Measurements from ENCODE around the gene PDCD1. TPM values are rescaled to one million over a fixed set of nuclear protein-coding genes. Genes with fewer than 3 reads are reported as not detected.

PDCD1 gene
- total and polyA plus RNA-seq, 2 of the 13 experiments (the other 11 are each of a cell fraction or from before 2014, with no cell fraction given): 0.04 TPM; not detected in 1

GRCh38 chr2:241812730-241813643, 45.7 kb downstream of the PDCD1 start (continued):
- 0 out of 2 replicates have a peak, but pooled peaks have one; percentile 8 for TF ChIP-seq ZFP91 (CRISPR knock-in tag; IDR thresholded peaks at IDR 0.05; ENCODE audit: borderline replicate concordance)
- TF ChIP-seq ZNF280B (CRISPR knock-in tag; IDR thresholded peaks at IDR 0.05; ENCODE audit: borderline replicate concordance): peak; percentile 62; the same call in 1 of the 2 replicates
- TF ChIP-seq ISL2 (CRISPR knock-in tag; IDR thresholded peaks at IDR 0.05): no peak
- TF ChIP-seq AGO2 (optimal IDR thresholded peaks at IDR 0.05; ENCODE audit: low read depth, low read length): peak; percentile 68
- TF ChIP-seq RBFOX2 (IDR thresholded peaks at IDR 0.05; ENCODE audit: low read depth, low read length): peak; percentile 67; the same call in 1 of the 2 replicates
- TF ChIP-seq YEATS4 (CRISPR knock-in tag; IDR thresholded peaks at IDR 0.05; ENCODE audit: borderline replicate concordance): no peak
- no peak for TF ChIP-seq REXO4 (CRISPR knock-in tag; IDR thresholded peaks at IDR 0.05; ENCODE audit: borderline replicate concordance)
- no peak for TF ChIP-seq ZNF678 (CRISPR knock-in tag; IDR thresholded peaks at IDR 0.05)
- TF ChIP-seq ZFYVE20 (CRISPR knock-in tag; IDR thresholded peaks at IDR 0.05; ENCODE audit: borderline replicate concordance, low read depth): no peak
- TF ChIP-seq MYNN (CRISPR knock-in tag; IDR thresholded peaks at IDR 0.05; ENCODE audit: low read depth): no peak
- TF ChIP-seq GMEB2 (CRISPR knock-in tag; IDR thresholded peaks at IDR 0.05; ENCODE audit: low read depth): no peak
- TF ChIP-seq IKZF4 (CRISPR knock-in tag; IDR thresholded peaks at IDR 0.05; ENCODE audit: borderline replicate concordance, low read depth, not compliant biosample characterization): no peak
- TF ChIP-seq CHD4 (IDR thresholded peaks at IDR 0.05; ENCODE audit: borderline replicate concordance, low read length): no peak
- TF ChIP-seq MYC (CRISPR knock-in tag; IDR thresholded peaks at IDR 0.05; ENCODE audit: borderline replicate concordance): no peak
- TF ChIP-seq PATZ1 (CRISPR knock-in tag; IDR thresholded peaks at IDR 0.05): no peak
- no peak for TF ChIP-seq CBX2 (IDR thresholded peaks at IDR 0.05; ENCODE audit: low read depth, low read length)
- TF ChIP-seq CBX2 (CRISPR knock-in tag; IDR thresholded peaks at IDR 0.05; ENCODE audit: low read depth): no peak
- no peak for TF ChIP-seq KLF15 (CRISPR knock-in tag; IDR thresholded peaks at IDR 0.05; ENCODE audit: borderline replicate concordance)
- TF ChIP-seq ZNF704 (CRISPR knock-in tag; IDR thresholded peaks at IDR 0.05; ENCODE audit: borderline replicate concordance): no peak
- TF ChIP-seq GTF3A (CRISPR knock-in tag; conservative IDR thresholded peaks at IDR 0.05): no peak
